ENCODE data around the gene NXPE3.

Gene NXPE3

GRCh38 chr3:101819649-101820206, 40.7 kb downstream of the NXPE3 start:
- DNase-seq (ENCODE audit: extremely low read depth, insufficient read length) = no peak
- no peak for TF ChIP-seq CTCF (IDR thresholded peaks at IDR 0.05; ENCODE audit: insufficient read depth, low read length, poor library complexity, severe bottlenecking)
- Histone ChIP-seq H3K36me3 (ENCODE audit: control insufficient read depth, insufficient read depth, low read length) (peaks cover 2% of the 10 kb centered on the region; the same call in 1 of the 2 replicates), H3K4me3 (replicated peaks; ENCODE audit: low read depth, low read length) (no peak overlapping the region), H3K27me3 (replicated peaks; ENCODE audit: control insufficient read depth, insufficient read depth, low read length) (no peaks in the 10 kb centered on the region)

- H3K27me3 ChIP-seq (replicated peaks; ENCODE audit: control insufficient read depth, insufficient read depth, low read length) = no peaks in the 10 kb centered on the region
- TF ChIP-seq CTCF (IDR thresholded peaks at IDR 0.05; ENCODE audit: insufficient read depth, low read length, poor library complexity, severe bottlenecking) = no peak
- peaks cover 2% of the 10 kb centered on the region; the same call in 1 of the 2 replicates for H3K36me3 ChIP-seq (ENCODE audit: control insufficient read depth, insufficient read depth, low read length)
- H3K4me3 ChIP-seq (replicated peaks; ENCODE audit: low read depth, low read length) = no peak overlapping the region
- no peak for DNase-seq (ENCODE audit: extremely low read depth, insufficient read length)
Observed at GRCh38 chr3:101821503-101821902, 42.5 kb downstream of the NXPE3 start.

GRCh38 chr3:101823525-101823924, 44.5 kb downstream of the NXPE3 start:
- H3K36me3 ChIP-seq (ENCODE audit: control insufficient read depth, insufficient read depth, low read length) = no peaks in the 10 kb centered on the region; the same call in 1 of the 2 replicates
- no peak for TF ChIP-seq CTCF (IDR thresholded peaks at IDR 0.05; ENCODE audit: insufficient read depth, low read length, poor library complexity, severe bottlenecking)
- H3K27me3 ChIP-seq (replicated peaks; ENCODE audit: control insufficient read depth, insufficient read depth, low read length) = no peaks in the 10 kb centered on the region
- no peak overlapping the region for H3K4me3 ChIP-seq (replicated peaks; ENCODE audit: low read depth, low read length)
- DNase-seq (ENCODE audit: extremely low read depth, insufficient read length) = no peak

GRCh38 chr3:101824702-101825101, 45.7 kb downstream of the NXPE3 start:
- no peak for DNase-seq (ENCODE audit: extremely low read depth, insufficient read length)
- no peak for TF ChIP-seq CTCF (IDR thresholded peaks at IDR 0.05; ENCODE audit: insufficient read depth, low read length, poor library complexity, severe bottlenecking)

GRCh38 chr3:101825904-101826445, 47.0 kb downstream of the NXPE3 start:
- DNase-seq (ENCODE audit: extremely low read depth, insufficient read length) = no peak

More at GRCh38 chr3:101824702-101825101, 45.7 kb downstream of the NXPE3 start:
- Histone ChIP-seq H3K27me3 (replicated peaks; ENCODE audit: control insufficient read depth, insufficient read depth, low read length) (no peaks in the 10 kb centered on the region), H3K4me3 (replicated peaks; ENCODE audit: low read depth, low read length) (no peak overlapping the region), H3K36me3 (ENCODE audit: control insufficient read depth, insufficient read depth, low read length) (no peaks in the 10 kb centered on the region; the same call in 1 of the 2 replicates)

More at GRCh38 chr3:101825904-101826445, 47.0 kb downstream of the NXPE3 start:
- TF ChIP-seq CTCF (IDR thresholded peaks at IDR 0.05; ENCODE audit: insufficient read depth, low read length, poor library complexity, severe bottlenecking) = no peak
- H3K27me3 ChIP-seq (replicated peaks; ENCODE audit: control insufficient read depth, insufficient read depth, low read length) = no peaks in the 10 kb centered on the region
- no peaks in the 10 kb centered on the region; the same call in 1 of the 2 replicates for H3K36me3 ChIP-seq (ENCODE audit: control insufficient read depth, insufficient read depth, low read length)
- H3K4me3 ChIP-seq (replicated peaks; ENCODE audit: low read depth, low read length) = no peak overlapping the region
